Kidney (tissue), 14 donors: ENCODE measurements around the gene PJA1. TPM values are rescaled to one million over a fixed set of nuclear protein-coding genes. Genes with fewer than 3 reads are reported as not detected.

Experiments
- DNase-seq, 5 donors: peaks; one replicate each; pipeline ENCODE4 v3.0.0-alpha.2; 2013 to 2020
- FAIRE-seq: peaks from 2 replicates; lab custom pipeline; 2012; peaks lifted over from hg19 to GRCh38; lab: Jason Lieb, UNC
- H3K27ac ChIP-seq, 2 donors: one replicate each; pipeline ENCODE4 v1.7.0; 2013; ENCODE audit warnings: low read depth in 2 of 2, low read length in 2 of 2, inconsistent platforms in 1 of 2
- H3K27me3 ChIP-seq: one replicate; pipeline ENCODE4 v1.7.1; 2013; ENCODE audit warnings: low read length, inconsistent platforms; ENCODE audit not compliant: control insufficient read depth, insufficient read depth
- H3K36me3 ChIP-seq, 3 donors: one replicate each; pipeline versions ENCODE4 v1.7.0 to v1.7.1; 2013; ENCODE audit warnings: low read length in 3 of 3, control low read depth in 1 of 3, inconsistent platforms in 1 of 3; ENCODE audit not compliant: insufficient read depth in 3 of 3, control insufficient read depth in 2 of 3
- H3K4me1 ChIP-seq, 3 donors: one replicate each; pipeline versions ENCODE4 v1.7.0 to v1.7.1; 2013; ENCODE audit warnings: low read length in 3 of 3, inconsistent platforms in 1 of 3, low read depth in 1 of 3; ENCODE audit not compliant: control insufficient read depth in 2 of 3, insufficient read depth in 2 of 3
- H3K4me3 ChIP-seq, 3 donors: one replicate each; pipeline versions ENCODE4 v1.7.0 to v1.8.1; 2013; ENCODE audit warnings: low read length in 3 of 3, control low read depth in 1 of 3, inconsistent platforms in 1 of 3
- H3K9ac ChIP-seq, 3 donors: one replicate each; pipeline versions ENCODE4 v1.7.0 to v1.7.1; 2013; ENCODE audit warnings: low read length in 3 of 3, control low read depth in 1 of 3, inconsistent platforms in 1 of 3
- H3K9me3 ChIP-seq, 3 donors: one replicate each; pipeline versions ENCODE4 v1.7.0 to v1.7.1; 2013; ENCODE audit warnings: low read length in 3 of 3, control low read depth in 1 of 3, inconsistent platforms in 1 of 3; ENCODE audit not compliant: control insufficient read depth in 2 of 3, insufficient read depth in 1 of 3
- intact Hi-C: fragments of 100-400 bp; cut with DNase I; formaldehyde crosslinking; loops from one replicate; pipeline ENCODE4 v1.11.1; 2022
- polyA plus RNA-seq: library from polyadenylated mRNA; stranded (reverse); fragments of 350-450 nt; fragmentation: Illumina TruSeq; extraction: RNeasy Lipid Tissue Mini Kit (QIAGEN cat#74804); gene quantifications from one replicate; pipeline ENCODE4 v1.2.3, GENCODE V29; 2014; ENCODE audit warnings: low read depth, low replicate concordance; ENCODE audit not compliant: insufficient read depth
- total RNA-seq: library from RNA; stranded (reverse); fragmentation: NEBNext Ultra II Directional; extraction: Animal tissue kit (Norgen Biotek cat#: 25700); gene quantifications from one replicate; pipeline ENCODE4 v1.2.1, GENCODE V29; 2021
- TF ChIP-seq, protein P1 (sequence below): IDR thresholded peaks from 3 replicates; pipeline ENCODE4 v1.5.1; 2012; ENCODE audit warnings: mild to moderate bottlenecking, moderate library complexity, borderline replicate concordance; ENCODE audit not compliant: insufficient read depth; ENCODE audit errors: extremely low read depth
- donor health status: control.
- donor health status: control.
- donor health status: control.
- donor health status: control.
- donor health status: control.
- donor health status: DM: yes; HTN: yes; CAD: no.
- donor health status: Normal renal cell carcinoma (clear cell type).

PJA1 gene
- total and polyA plus RNA-seq, 2 donors from 2014 or later, result 27.1 to 29.9 TPM

DNA sequence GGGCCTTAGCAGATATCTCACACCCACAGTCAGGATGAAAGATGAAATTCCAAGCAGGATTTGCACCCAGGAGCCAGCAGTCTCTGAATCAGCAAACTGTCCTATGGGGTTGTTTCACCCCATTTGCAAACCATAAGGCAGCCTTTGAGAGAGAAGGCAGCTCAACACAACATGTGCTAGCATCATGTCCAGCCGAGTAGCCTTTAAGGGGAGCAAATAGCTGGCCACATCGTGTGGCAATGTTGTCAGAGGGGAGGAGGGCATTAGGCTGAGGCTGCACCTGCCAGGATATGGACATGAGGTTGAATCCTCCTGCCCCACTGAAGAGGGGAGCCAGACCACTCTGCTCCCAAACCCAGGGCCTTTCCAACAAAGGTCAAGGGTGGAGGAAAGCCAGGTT is 20.6 kb upstream of the PJA1 start:
- TF ChIP-seq, protein P1, sequence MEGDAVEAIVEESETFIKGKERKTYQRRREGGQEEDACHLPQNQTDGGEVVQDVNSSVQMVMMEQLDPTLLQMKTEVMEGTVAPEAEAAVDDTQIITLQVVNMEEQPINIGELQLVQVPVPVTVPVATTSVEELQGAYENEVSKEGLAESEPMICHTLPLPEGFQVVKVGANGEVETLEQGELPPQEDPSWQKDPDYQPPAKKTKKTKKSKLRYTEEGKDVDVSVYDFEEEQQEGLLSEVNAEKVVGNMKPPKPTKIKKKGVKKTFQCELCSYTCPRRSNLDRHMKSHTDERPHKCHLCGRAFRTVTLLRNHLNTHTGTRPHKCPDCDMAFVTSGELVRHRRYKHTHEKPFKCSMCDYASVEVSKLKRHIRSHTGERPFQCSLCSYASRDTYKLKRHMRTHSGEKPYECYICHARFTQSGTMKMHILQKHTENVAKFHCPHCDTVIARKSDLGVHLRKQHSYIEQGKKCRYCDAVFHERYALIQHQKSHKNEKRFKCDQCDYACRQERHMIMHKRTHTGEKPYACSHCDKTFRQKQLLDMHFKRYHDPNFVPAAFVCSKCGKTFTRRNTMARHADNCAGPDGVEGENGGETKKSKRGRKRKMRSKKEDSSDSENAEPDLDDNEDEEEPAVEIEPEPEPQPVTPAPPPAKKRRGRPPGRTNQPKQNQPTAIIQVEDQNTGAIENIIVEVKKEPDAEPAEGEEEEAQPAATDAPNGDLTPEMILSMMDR, result no peak
- intact Hi-C loops, result no loop called here
- FAIRE-seq (no peak), DNase-seq (no peak)
- Histone ChIP-seq H3K27me3 (peaks cover 3% of the 10 kb centered on the region), H3K36me3 (no peaks in the 10 kb centered on the region), H3K9ac (no peak overlapping the region), H3K9me3 (no peaks in the 10 kb centered on the region), H3K4me1 (no peaks in the 10 kb centered on the region), H3K27ac (no peak overlapping the region), H3K4me3 (no peak overlapping the region)

DNA sequence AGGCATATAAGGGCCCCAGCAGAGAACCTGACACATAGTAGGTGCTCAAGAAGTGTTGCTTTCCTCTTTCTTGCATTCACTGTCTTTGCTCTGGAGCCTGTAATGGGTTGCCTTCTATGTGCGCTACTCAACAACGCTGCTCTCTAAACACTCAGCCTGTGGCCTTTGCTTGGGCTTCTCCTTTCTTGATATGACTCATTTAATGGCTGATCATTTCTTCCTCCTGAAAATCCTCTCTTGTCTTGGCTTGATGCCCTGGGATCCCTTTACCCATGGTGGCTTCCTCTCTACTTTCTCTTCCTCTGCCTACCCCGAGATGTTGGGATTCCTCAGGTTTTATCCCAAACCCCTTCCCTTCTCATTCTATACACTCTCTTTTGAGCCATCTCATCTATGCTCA is 19.9 kb upstream of the PJA1 start:
- FAIRE-seq, result no peak
- Histone ChIP-seq H3K36me3 (no peaks in the 10 kb centered on the region), H3K9ac (no peak overlapping the region), H3K27ac (no peak overlapping the region), H3K27me3 (peaks cover 3% of the 10 kb centered on the region), H3K4me3 (no peak overlapping the region), H3K9me3 (no peaks in the 10 kb centered on the region), H3K4me1 (no peaks in the 10 kb centered on the region)
- intact Hi-C loops, result no loop called here
- TF ChIP-seq, protein P1, result no peak
- no peak for DNase-seq

DNA sequence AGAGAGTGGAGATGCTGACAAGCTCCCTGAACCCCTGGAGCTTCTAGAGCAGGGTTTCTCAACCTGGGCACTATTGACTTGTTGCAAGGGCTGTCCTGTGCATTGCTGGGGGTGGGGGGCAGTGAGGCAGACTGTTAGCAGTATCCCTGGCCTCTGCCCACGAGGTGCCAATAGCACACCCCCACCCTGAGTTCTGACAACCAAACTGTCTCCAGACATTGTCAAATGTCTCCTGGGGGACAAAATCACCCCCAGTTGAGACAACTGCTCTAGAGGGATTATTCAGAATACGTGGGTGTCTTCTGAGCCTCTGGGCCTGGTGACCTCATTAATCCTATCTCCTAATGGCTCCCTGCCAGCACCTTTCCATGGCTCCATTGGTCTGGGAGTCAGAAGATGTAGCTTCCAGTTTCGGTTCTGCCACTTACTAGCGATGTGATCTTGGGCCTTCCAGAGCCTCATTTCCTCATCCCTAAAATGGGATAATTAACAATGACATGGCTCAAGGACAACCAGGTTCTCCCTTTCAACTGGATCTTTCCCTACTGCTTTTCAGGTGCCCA is 17.6 kb upstream of the PJA1 start:
- TF ChIP-seq, protein P1, result no peak
- DNase-seq, result no peak
- no peaks in the 10 kb centered on the region for H3K4me1 ChIP-seq
- no peak overlapping the region for H3K9ac ChIP-seq
- H3K27me3 ChIP-seq, result peaks cover 4% of the 10 kb centered on the region
- no peak overlapping the region for H3K4me3 ChIP-seq
- no peak overlapping the region for H3K27ac ChIP-seq
- H3K36me3 ChIP-seq, result no peaks in the 10 kb centered on the region
- H3K9me3 ChIP-seq, result no peaks in the 10 kb centered on the region
- no peak for FAIRE-seq
- intact Hi-C loops, result no loop called here
